ENCODE measurements around the gene ASTL.

DNA sequence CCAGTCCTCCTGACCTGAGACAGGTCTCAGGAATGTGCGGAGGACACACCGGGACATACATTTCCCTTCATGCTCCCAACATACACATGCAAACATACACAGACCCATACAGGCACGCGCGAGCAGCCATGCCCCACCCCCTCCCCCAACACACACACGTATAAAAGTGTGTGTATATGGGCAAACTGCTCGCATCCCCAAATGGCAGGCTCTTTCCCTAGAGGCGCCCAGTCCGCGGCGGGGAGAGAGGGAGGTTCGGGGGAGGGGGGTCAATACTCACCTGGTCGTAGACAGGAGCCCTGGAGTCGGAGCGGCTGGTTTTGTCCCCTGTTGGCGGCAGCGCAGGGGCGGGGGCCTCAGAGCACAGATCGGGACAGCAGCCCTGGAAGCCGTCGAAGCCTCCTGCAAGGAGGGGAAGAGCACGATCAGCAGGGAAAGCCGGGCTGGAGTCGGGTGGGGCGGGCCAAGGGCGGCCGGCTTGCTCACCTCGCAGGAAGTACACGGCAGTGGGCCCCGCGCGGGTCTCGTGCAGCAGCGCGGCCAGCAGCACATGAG is 6.3 kb upstream of the ASTL start:
- no peak for TF ChIP-seq POLR2A (IDR thresholded peaks at IDR 0.05; ENCODE audit: extremely low read depth, insufficient read length)
- TF ChIP-seq, protein P1, sequence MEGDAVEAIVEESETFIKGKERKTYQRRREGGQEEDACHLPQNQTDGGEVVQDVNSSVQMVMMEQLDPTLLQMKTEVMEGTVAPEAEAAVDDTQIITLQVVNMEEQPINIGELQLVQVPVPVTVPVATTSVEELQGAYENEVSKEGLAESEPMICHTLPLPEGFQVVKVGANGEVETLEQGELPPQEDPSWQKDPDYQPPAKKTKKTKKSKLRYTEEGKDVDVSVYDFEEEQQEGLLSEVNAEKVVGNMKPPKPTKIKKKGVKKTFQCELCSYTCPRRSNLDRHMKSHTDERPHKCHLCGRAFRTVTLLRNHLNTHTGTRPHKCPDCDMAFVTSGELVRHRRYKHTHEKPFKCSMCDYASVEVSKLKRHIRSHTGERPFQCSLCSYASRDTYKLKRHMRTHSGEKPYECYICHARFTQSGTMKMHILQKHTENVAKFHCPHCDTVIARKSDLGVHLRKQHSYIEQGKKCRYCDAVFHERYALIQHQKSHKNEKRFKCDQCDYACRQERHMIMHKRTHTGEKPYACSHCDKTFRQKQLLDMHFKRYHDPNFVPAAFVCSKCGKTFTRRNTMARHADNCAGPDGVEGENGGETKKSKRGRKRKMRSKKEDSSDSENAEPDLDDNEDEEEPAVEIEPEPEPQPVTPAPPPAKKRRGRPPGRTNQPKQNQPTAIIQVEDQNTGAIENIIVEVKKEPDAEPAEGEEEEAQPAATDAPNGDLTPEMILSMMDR (IDR thresholded peaks at IDR 0.05; ENCODE audit: low read depth, low read length) = no peak
- no peak for TF ChIP-seq MYC (IDR thresholded peaks at IDR 0.05; ENCODE audit: low read depth, low read length)

Data from NB4 (cell line).